LNCaP clone FGC (cell line): ENCODE data around the gene FGR.
A peak's percentile ranks its signal among the peaks of the same experiment; 100 is the strongest.

Source experiments
- DNase-seq: peaks from one replicate; pipeline ENCODE4 v3.0.0-alpha.2; 2011; ENCODE audit warnings: low read depth
- H3K4me3 ChIP-seq: 2 replicates; pipeline ENCODE4 v1.5.1; 2011; ENCODE audit warnings: mild to moderate bottlenecking, low read depth, low read length, control low read depth
- CTCF ChIP-seq: IDR thresholded peaks from 2 replicates; pipeline ENCODE4 v1.5.1; 2012; ENCODE audit warnings: mild to moderate bottlenecking; ENCODE audit not compliant: control insufficient read depth, insufficient read depth; ENCODE audit errors: extremely low read depth

FGR gene

GRCh38 chr1:27602462-27603308 is 32.3 kb downstream of the FGR start:
- peak overlapping the region; percentile 80 for H3K4me3 ChIP-seq
- DNase-seq = no peak
- TF ChIP-seq CTCF = no peak

DNA sequence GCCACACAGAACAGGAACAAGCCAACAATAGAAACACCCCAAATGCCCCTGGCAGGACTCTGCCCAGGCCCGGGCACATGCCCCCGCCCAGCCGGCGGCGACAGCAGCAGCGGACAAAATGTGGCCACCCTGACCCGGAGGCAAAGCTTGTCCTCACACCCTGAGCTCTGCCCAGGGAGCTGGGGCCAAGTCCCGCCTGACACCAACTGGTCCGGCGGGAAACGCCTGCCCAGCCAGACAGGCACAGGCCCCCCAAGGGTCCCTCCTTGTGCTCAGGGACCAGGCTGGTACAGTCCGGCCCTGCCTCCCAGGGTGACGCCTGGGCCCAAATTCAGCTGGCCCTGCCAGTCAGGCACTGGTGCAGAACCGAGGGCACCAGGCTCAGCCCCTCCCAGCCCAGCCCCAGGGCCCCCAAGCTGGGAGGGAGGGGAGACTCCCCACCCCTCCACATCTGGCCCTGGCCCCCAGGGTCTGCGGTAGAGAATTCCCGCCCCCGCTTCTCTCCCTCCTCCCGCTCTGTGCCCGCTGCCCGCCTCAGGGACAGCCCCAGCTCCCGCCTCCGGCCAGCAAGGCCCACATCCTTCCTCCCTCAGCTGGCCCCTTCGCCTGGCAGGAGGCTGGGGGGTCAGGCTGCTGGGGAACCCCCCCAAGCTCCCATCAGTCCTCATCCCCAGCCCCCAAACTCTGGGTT is 33.1 kb downstream of the FGR start:
- peak overlapping the region; percentile 80 for H3K4me3 ChIP-seq
- no peak for TF ChIP-seq CTCF
- DNase-seq = no peak

DNA sequence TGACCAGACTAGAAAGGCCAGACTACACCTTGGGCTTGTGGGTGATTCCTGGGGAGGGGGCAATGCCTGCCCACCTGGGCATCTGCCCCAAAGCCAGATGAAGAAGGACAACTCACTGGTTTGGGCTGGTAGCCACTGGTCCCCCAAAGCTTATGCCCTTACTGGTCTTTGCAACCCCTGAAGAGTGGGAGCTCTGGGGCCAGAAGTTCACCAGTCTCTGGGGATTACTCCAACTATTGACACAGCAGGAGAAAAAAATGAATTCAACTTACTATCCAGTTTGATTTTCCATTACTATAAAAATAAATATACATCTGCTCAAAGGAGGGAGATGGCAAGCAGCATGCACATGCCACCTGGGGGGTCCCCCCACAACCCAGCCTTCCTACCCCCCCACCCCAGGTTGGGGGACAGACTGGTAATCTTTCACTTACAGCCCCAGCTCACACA is 33.6 kb downstream of the FGR start:
- TF ChIP-seq CTCF = no peak
- H3K4me3 ChIP-seq = peak overlapping the region; percentile 80
- DNase-seq = no peak

DNA sequence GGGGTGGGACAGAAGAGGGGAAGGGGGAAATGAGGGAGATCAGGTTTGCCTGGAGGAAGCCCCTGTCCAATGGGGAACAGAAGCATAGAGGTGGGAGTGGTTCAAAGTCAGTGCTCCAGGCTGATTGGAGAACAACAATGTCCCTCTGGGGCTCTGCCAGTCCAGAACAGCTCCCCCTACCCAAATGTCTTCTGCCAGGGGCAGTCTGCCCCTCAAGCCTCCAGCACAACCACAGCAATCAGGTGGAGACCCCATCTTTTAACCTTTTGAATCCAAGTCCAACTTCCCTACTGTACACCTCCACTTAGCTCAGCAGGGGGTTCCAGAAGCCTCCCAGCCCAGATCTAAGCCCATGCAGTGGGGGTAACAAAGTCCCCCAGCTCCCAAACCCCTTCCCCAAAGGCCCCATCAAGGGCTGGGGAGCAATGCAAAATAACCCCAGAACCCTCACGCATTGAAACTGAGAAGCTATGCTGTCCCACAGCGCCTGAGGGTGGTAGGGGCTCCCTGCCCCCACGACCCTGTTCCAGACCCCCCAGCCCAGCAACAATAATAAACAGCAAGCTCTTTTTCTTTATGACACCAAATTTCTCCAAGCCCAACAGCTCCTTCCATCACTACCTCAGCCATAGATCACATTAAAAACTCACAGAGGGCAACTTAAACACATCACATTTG is 34.3 kb downstream of the FGR start:
- H3K4me3 ChIP-seq = no peak overlapping the region
- TF ChIP-seq CTCF = no peak
- DNase-seq = no peak

DNA sequence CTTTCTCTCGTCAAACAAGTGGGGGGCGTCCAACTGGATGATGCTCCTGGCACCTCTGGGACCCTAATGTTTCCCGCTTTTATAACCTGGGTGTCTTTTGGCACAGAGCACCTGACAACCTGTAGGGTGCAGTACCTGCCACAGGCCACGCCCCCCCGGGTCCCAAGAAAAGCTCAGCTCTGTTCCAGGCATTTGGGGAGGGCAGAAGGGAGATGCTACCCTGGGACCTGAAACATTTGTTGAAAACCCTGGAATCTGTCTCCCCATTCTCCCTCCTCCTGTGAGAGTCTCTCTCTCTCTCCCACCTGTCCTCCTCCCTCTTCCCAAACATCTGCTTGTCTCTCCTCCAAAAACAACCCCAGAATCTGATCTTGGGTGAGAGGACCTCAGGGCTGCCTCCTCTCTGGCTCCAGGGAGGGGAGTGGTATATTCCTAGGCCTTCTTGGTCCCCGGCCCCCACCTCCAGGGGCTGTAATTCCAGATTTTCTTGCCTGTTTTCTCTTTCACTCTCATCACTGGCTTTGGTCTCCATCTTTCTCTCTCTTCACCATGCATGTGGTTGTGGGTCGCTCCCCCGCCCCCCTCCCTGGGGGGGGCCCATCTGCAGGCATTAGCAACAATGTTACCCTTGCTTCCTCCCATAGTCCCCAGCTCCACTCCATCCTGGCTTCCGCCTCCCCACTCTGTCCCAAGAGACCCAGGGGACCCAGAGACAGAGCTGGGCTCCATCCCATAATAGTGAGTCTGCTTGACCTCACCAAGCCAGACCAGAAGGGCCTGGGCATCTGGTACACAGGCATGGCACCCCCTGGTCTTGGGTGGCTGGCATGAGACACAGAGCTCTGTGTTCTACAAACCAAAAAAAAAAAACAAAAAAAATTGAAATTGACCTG is 35.1 kb downstream of the FGR start:
- DNase-seq = no peak
- TF ChIP-seq CTCF = no peak
- no peak overlapping the region for H3K4me3 ChIP-seq

- TF ChIP-seq CTCF = no peak
- H3K4me3 ChIP-seq = no peak overlapping the region
- DNase-seq = no peak
These were observed 36.0 kb downstream of the FGR start for GRCh38 chr1:27598902-27599528.
